HepG2 (cell line): ENCODE data around the gene GTF2B. TPM values are rescaled to one million over a fixed set of nuclear protein-coding genes. Genes with fewer than 3 reads are reported as not detected.

ENCODE experiments used
- CENPT ChIP-seq: sonication (generic); formaldehyde crosslinking; IDR thresholded peaks from 2 replicates; pipeline ENCODE4 v1.8.0; 2022; ENCODE audit warnings: low read depth, mild to moderate bottlenecking, moderate library complexity, missing genetic modification reagents
- CREBL2 ChIP-seq: sonication (generic); formaldehyde crosslinking; IDR thresholded peaks from 2 replicates; pipeline ENCODE4 v1.8.1; 2023; ENCODE audit warnings: missing genetic modification reagents, mild to moderate bottlenecking, borderline replicate concordance
- FUBP1 ChIP-seq: sonication (generic); formaldehyde crosslinking; IDR thresholded peaks from 2 replicates; pipeline ENCODE4 v1.5.1; 2020; ENCODE audit warnings: missing genetic modification reagents, mild to moderate bottlenecking, borderline replicate concordance
- GMEB1 ChIP-seq: sonication (generic); formaldehyde crosslinking; IDR thresholded peaks from 2 replicates; pipeline ENCODE4 v1.5.1; 2020; ENCODE audit warnings: missing genetic modification reagents, mild to moderate bottlenecking, borderline replicate concordance
- HMG20B ChIP-seq: conservative IDR thresholded peaks from 2 replicates; pipeline ENCODE4 v1.6.1; 2016; ENCODE audit warnings: missing genetic modification reagents, missing compliant biosample characterization
- MTF2 ChIP-seq: sonication (generic); formaldehyde crosslinking; IDR thresholded peaks from 2 replicates; pipeline ENCODE4 v1.5.0; 2020; ENCODE audit warnings: missing genetic modification reagents, borderline replicate concordance
- MXI1 ChIP-seq: IDR thresholded peaks from 3 replicates; pipeline ENCODE4 v1.6.1; 2012; ENCODE audit warnings: low read depth, low read length, inconsistent platforms, borderline replicate concordance
- XBP1 ChIP-seq: sonication (generic); formaldehyde crosslinking; IDR thresholded peaks from 2 replicates; pipeline ENCODE4 v1.5.0; 2020; ENCODE audit warnings: missing genetic modification reagents
- ZKSCAN5 ChIP-seq: sonication (generic); formaldehyde crosslinking; IDR thresholded peaks from 2 replicates; pipeline ENCODE4 v1.5.1; 2020; ENCODE audit warnings: mild to moderate bottlenecking, missing genetic modification reagents
- polyA plus RNA-seq, 8 experiments: library from polyadenylated mRNA; depleted of rRNA in 3 of 8; stranded (reverse) in 7 of 8; unstranded in 1 of 8; fragments of >200 nt; fragmentation: Illumina TruSeq in 4 of 8; extraction: Trizol in 4 of 8; gene quantifications; 2 replicates each; pipeline versions ENCODE4 v1.2.1 to v1.2.3, GENCODE V29; 2011 to 2016; ENCODE audit warnings: low read depth in 4 of 8, missing spikeins in 1 of 8, mixed read lengths in 1 of 8; ENCODE audit not compliant: insufficient read depth in 1 of 8
- total RNA-seq, 5 experiments: library from RNA; depleted of rRNA; stranded (reverse); fragments of >200 nt; fragmentation: Illumina TruSeq; extraction: Trizol; gene quantifications; 2 replicates each; pipeline ENCODE4 v1.2.3, GENCODE V29; 2016; ENCODE audit warnings: low read depth in 1 of 5
- TF ChIP-seq, protein P1 (sequence below): sonication (generic); formaldehyde crosslinking; IDR thresholded peaks from 2 replicates; pipeline ENCODE4 v1.4.0; 2020; ENCODE audit warnings: mild to moderate bottlenecking, missing genetic modification reagents
- TF ChIP-seq, protein P2 (sequence below): IDR thresholded peaks from 2 replicates; pipeline ENCODE4 v1.6.1; 2016; ENCODE audit warnings: missing biosample characterization, missing genetic modification reagents, low read depth
- TF ChIP-seq, protein P3 (sequence below): fragments of 450-650 bp; IDR thresholded peaks from 2 replicates; pipeline ENCODE4 v1.6.1; 2017

The GTF2B gene
- total and polyA plus RNA-seq, 2 of the 13 experiments (the other 11 are each of a cell fraction or from before 2014, with no cell fraction given): 31.5 to 43.4 TPM

DNA sequence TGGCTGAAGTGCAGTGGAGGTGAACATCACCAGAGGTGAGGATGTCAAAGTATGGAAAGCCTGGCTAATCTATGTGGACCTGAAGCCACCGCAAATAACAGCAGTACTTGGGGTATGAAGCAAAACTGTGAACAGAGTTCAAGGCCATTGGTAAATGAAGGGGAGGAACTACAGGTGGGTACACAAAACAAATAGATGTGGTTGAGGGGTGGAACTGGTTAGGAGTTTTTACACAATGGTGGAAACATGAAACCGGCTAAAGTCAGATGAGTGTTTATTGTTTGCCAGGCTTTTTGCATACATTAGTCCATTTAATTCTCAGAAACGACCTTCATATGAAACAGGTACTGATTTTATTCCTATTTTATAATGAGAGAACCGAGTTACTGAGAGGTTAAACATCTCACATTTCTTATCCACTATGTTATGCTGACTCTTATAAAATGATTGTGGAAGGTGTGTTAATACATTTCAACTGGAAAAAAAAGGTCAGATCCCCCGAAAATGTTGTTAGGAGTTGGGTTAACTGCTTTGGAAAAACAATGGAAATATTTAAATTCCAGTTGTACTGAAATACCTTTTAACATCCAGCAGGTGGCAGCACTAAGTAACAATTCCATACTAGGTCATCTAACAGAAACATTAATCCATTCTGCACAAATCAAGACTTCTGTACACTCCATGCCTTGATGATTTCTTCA is 44.3 kb upstream of the GTF2B start (continued):
- TF ChIP-seq HMG20B (CRISPR knock-in tag): no peak
- TF ChIP-seq, protein P1, sequence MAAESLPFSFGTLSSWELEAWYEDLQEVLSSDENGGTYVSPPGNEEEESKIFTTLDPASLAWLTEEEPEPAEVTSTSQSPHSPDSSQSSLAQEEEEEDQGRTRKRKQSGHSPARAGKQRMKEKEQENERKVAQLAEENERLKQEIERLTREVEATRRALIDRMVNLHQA (CRISPR knock-in tag): no peak
- TF ChIP-seq CREBL2 (CRISPR knock-in tag): no peak
- peak; percentile 100 for TF ChIP-seq ZKSCAN5
- TF ChIP-seq CENPT (CRISPR knock-in tag): no peak
- TF ChIP-seq GMEB1 (CRISPR knock-in tag): no peak
- TF ChIP-seq MTF2 (CRISPR knock-in tag): no peak
- TF ChIP-seq, protein P2, sequence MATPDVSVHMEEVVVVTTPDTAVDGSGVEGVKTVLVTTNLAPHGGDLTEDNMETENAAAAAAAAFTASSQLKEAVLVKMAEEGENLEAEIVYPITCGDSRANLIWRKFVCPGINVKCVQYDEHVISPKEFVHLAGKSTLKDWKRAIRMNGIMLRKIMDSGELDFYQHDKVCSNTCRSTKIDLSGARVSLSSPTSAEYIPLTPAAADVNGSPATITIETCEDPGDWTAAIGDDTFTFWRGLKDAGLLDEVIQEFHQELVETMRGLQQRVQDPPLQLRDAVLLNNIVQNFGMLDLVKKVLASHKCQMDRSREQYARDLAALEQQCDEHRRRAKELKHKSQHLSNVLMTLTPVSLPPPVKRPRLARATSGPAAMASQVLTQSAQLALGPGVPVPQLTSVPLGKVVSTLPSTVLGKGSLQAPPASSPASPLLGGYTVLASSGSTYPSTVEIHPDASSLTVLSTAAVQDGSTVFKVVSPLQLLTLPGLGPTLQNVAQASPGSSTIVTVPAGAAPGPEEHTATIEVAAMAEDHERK (CRISPR knock-in tag): no peak
- no peak for TF ChIP-seq XBP1 (CRISPR knock-in tag)
- TF ChIP-seq FUBP1 (CRISPR knock-in tag): no peak
- TF ChIP-seq, protein P3, sequence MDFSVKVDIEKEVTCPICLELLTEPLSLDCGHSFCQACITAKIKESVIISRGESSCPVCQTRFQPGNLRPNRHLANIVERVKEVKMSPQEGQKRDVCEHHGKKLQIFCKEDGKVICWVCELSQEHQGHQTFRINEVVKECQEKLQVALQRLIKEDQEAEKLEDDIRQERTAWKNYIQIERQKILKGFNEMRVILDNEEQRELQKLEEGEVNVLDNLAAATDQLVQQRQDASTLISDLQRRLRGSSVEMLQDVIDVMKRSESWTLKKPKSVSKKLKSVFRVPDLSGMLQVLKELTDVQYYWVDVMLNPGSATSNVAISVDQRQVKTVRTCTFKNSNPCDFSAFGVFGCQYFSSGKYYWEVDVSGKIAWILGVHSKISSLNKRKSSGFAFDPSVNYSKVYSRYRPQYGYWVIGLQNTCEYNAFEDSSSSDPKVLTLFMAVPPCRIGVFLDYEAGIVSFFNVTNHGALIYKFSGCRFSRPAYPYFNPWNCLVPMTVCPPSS: no peak
- TF ChIP-seq MXI1: no peak
